GM13977 (cell line): Measurements from ENCODE around the gene ANKH.
"Not testable (repeated sequence)": the region's sequence is repeated elsewhere in the genome, so short reads cannot be mapped to it uniquely, and the experiment has no call there.

Experiments used
- DNase-seq: peaks from one replicate; pipeline ENCODE4 v3.0.0; 2012; ENCODE audit warnings: low spot score
- in situ Hi-C: fragments of 300-500 bp; cut with MboI; formaldehyde crosslinking; loops from one replicate; pipeline ENCODE4 v1.12.0; 2022; ENCODE audit warnings: low sequenced_read_pairs, low pct_unique_long_range_greater_than_20kb, mixed read lengths, inconsistent platforms; ENCODE audit not compliant: unreplicated experiment
- TF ChIP-seq, protein P1 (sequence below): IDR thresholded peaks from 2 replicates; pipeline ENCODE4 v1.5.1; 2012; ENCODE audit warnings: mild to moderate bottlenecking, control low read depth; ENCODE audit not compliant: insufficient read depth; ENCODE audit errors: extremely low read depth, missing control alignments

ANKH gene

DNA sequence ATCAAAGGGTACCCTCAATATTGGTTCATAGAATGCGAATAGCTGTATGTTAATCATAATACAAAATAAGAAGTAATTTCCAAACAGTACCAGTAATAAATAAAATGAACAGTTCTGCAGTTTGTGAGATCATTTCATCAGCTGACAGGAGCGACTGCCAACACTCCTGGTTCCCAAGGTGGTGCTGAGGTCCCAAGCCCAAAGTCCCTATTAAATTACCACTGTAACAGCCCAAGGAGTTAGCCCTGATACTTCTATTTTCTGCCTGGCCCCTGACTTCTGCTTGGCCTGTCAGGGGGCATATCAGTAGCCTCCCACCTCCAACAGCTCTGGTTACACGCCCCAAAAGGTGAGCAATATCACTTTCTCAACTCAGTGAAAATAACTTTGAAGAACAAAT lies 47.1 kb downstream of the ANKH start:
- in situ Hi-C loops, result no loop called here
- TF ChIP-seq, protein P1, sequence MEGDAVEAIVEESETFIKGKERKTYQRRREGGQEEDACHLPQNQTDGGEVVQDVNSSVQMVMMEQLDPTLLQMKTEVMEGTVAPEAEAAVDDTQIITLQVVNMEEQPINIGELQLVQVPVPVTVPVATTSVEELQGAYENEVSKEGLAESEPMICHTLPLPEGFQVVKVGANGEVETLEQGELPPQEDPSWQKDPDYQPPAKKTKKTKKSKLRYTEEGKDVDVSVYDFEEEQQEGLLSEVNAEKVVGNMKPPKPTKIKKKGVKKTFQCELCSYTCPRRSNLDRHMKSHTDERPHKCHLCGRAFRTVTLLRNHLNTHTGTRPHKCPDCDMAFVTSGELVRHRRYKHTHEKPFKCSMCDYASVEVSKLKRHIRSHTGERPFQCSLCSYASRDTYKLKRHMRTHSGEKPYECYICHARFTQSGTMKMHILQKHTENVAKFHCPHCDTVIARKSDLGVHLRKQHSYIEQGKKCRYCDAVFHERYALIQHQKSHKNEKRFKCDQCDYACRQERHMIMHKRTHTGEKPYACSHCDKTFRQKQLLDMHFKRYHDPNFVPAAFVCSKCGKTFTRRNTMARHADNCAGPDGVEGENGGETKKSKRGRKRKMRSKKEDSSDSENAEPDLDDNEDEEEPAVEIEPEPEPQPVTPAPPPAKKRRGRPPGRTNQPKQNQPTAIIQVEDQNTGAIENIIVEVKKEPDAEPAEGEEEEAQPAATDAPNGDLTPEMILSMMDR, result no peak
- no peak for DNase-seq

DNA sequence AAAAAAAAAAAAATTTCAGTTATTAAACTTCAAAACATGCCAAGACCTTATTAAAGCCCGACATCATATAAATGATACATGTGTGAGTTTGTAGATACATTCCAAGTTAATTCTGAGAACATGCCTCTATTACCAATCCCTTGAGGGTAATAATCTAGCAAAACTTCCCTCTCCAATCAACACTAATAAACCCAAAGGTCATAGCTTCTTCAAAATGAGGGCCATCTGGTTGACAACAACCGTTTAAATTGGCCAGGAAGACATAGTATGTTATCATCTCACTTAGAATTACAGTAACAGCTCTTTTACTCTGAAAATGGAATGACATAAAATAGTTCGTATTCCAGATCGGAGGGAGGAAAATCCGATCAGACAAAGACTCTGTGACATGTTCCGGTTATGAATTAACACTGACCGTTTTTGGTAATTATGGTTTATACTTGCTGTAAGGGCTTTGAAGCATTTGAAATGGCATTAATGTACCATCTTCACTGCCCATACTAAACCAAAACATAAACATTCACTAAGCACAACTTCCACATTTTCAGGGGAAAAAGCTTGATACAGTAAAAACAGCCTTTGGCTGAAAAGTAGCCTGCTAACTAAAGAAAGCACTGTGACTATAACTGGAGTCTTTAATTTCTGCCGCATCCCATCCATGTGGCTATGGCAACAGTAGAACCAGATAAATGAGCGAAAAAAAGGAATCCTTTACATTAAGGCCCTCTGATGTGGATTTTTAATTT lies 50.3 kb downstream of the ANKH start:
- no peak for DNase-seq
- TF ChIP-seq, protein P1, result no peak
- in situ Hi-C loops, result no loop called here

DNA sequence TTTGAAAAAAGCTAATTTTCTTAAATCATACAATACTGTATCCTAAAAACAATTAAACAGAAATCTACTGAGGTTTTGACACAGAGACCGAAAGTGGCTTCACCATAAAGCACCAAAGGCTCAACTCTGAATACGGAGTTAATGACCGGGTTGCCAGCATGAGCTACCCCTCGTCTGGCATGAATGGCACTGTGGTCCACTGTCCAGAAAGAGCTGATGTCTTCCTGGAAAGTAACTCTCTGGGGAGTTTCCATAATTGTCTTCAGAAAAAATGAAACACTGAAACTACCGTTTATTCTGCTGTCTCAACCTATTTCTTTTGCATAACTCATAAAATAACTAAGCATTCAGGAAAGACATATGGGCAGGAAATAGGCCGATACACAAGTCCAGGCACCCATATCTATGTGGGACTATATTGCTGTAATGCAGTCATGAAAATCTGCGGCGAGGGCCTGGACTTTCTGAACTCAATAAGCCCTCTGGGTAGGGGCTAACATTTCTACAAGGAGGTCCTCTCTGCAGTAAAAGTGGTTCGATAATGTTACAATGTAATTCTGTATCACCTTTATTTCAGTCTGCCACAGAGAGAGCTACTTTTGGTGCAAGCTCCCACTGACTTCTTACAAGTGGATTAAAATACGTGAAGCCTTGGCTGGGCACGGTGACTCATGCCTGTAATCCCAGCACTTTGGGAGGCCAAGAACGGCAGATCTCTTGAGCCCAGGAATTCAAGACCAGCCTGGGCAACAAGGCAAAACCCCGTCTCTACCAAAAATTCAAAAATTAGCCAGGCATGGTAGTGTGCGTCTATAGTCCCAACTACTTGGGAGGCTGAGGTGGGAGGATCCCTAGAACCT lies 52.4 kb downstream of the ANKH start:
- DNase-seq, result no peak
- TF ChIP-seq, protein P1, result no peak
- in situ Hi-C loops, result no loop called here

DNA sequence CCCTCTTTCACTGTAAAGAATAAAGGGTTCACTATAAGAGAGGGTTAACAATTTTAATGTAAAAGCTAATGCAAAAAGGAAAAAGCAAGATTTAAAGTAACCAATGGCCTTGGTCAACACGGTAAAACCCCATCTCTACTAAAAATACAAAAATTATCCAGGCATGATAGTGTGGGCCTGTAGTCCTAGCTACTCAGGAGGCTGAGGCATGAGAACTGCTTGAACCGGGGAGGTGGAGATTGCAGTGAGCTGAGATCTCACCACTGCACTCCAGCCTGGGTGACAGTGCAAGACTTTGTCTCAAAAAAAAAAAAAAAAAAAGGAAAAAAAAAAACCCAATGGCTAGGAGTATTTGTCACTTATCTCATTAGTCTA lies 53.8 kb downstream of the ANKH start:
- DNase-seq, in situ Hi-C loops: not testable (repeated sequence)

GRCh38 chr5:14816999-14817761 lies 54.4 kb downstream of the ANKH start:
- in situ Hi-C loops, result no loop called here
- DNase-seq, result no peak
- TF ChIP-seq, protein P1, result no peak

DNA sequence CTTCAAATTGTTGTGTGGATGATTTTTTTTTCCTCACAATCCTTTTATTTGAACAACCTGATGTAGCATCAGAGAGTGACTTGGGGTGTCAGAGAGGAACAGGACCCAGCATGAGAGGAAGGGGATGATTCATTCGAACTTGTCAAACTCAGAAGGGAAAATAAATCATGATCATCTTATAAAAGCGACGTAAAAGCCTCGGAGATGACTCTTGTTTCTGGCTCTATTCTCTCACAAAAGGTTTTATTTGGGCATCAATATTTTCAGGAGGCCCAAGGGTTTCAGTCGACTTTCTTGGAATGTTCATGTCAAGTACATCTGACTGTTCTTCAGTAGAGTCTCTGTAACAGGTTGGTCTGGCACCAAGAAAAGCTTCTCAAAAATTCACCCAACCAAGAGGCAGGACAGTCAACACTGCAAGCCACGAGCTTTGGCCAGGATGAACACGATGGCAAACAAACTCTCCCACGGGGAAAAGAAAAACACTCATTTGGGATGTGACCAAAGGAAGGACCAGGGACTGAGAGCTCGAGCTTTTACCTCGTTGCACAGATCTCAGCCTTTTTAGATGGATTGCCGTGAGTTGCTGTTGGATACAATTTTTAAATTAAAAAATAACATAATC lies 55.1 kb downstream of the ANKH start:
- in situ Hi-C loops, result no loop called here
- TF ChIP-seq, protein P1, result no peak
- DNase-seq, result no peak
